DOHH2 (cell line): Measurements from ENCODE around the gene CALML6.

Experiments
- CTCF ChIP-seq: fragments of 200-600 bp; sonication (generic); IDR thresholded peaks from one replicate; pipeline ENCODE4 v1.5.1; 2014; ENCODE audit warnings: antibody characterized with exemption, mild to moderate bottlenecking, low read depth, low read length; ENCODE audit not compliant: poor library complexity, severe bottlenecking
- EZH2phosphoT487 ChIP-seq: fragments of 200-600 bp; sonication (generic); IDR thresholded peaks from 2 replicates; pipeline ENCODE4 v1.6.1; 2017; ENCODE audit warnings: borderline replicate concordance, mild to moderate bottlenecking, antibody characterized with exemption, low read length, moderate library complexity, mixed read lengths

DNA sequence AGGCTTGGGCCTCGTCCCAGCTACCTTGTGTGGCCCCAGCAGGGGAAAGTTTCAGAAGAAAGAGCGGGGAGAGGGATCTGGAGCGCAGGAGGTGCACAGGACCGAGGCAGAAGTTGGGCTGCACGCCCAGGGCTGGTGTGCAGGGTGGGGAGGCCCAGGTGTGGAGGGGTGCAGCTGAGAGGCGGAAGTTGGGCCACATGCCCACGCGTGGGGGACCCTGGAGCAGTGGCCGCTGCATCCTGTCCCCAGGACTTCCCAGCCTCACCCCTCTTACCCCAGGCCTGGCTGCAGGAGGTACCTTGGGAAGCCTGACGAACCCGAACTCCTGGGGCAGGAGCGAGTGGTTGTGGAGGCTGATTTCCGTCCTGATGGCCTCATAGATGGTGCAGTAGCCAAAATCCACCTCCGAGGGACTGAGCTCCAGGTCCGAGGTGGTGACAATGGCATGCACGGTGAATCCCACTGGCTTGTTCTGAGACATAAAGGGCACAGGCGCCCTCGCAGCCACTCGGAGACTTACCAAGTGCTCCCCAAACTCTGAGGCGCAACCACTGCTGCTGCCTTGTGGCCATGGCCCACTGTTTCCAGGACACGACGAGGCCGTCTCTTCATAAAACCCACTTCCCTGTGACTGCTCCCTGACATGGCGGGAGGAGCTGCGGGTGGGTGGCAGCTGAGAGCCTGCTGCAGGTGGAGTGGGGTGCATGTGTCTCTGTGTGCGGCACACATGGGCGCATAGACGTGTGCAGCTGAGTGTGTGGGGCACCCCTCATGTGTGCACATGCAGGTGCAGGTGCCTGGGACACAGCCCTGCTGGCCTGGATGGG is 24.4 kb downstream of the CALML6 start:
- TF ChIP-seq CTCF (no peak), EZH2phosphoT487 (no peak)
